B cell (primary cell): ENCODE measurements around the gene OLIG2. TPM values are rescaled to one million over a fixed set of nuclear protein-coding genes. Genes with fewer than 3 reads are reported as not detected.

Source experiments
- ATAC-seq: fragments of 200-7000 bp; cut with Tn5 transposase; one replicate; pipeline ENCODE4 v1.10.0; 2021; ENCODE audit warnings: low read depth, mild to moderate bottlenecking, moderate number of reproducible peaks, moderate library complexity
- CTCF ChIA-PET: fragments of 350-600 bp; sonication (Branson Sonifier 250); formaldehyde crosslinking; loops from one replicate; lab custom pipeline; 2021; ENCODE audit warnings: antibody characterized with exemption, inconsistent platforms; lab: Charles Lee
- POLR2A ChIA-PET: fragments of 350-600 bp; sonication (Branson Sonifier 250); formaldehyde crosslinking; loops from one replicate; lab custom pipeline; 2021; ENCODE audit warnings: antibody characterized with exemption; lab: Charles Lee
- DNase-seq: peaks from one replicate; pipeline ENCODE4 v3.0.0; 2013
- H2AFZ ChIP-seq: 2 replicates; pipeline ENCODE4 v1.6.1; 2012; ENCODE audit warnings: mild to moderate bottlenecking, low read depth, low read length; ENCODE audit not compliant: insufficient read depth, poor library complexity, severe bottlenecking
- H3K27ac ChIP-seq, 2 donors: 1 replicate in 1 of 2; 2 replicates in 1 of 2; pipeline ENCODE4 v1.5.1; 2012 to 2013; ENCODE audit warnings: low read length in 2 of 2, mild to moderate bottlenecking in 2 of 2, moderate library complexity in 1 of 2
- H3K27me3 ChIP-seq, 4 experiments: fragments of 200-600 bp in 1 of 4; sonication (generic) in 1 of 4; replicated peaks in 1 of 4; 1 replicate in 2 of 4; 2 replicates in 2 of 4; pipeline versions ENCODE4 v1.6.1 to v1.7.0; 2013 to 2016; ENCODE audit warnings: low read length in 3 of 4, mild to moderate bottlenecking in 2 of 4, mixed read lengths in 1 of 4, moderate library complexity in 1 of 4; ENCODE audit not compliant: insufficient read depth in 4 of 4, control insufficient read depth in 3 of 4; ENCODE audit errors: control extremely low read depth in 1 of 4
- H3K36me3 ChIP-seq, 2 experiments: replicated peaks in 1 of 2; 1 replicate in 1 of 2; 2 replicates in 1 of 2; pipeline versions ENCODE4 v1.6.1 to v1.7.1; 2013; ENCODE audit warnings: low read length in 1 of 2; ENCODE audit not compliant: insufficient read depth in 2 of 2, control insufficient read depth in 1 of 2; ENCODE audit errors: control extremely low read depth in 1 of 2, extremely low read depth in 1 of 2
- H3K4me1 ChIP-seq, 2 donors: fragments of 200-600 bp in 1 of 2; sonication (generic) in 1 of 2; 1 replicate in 1 of 2; 2 replicates in 1 of 2; pipeline versions ENCODE4 v1.5.1 to v1.6.1; 2013 to 2017; ENCODE audit warnings: low read length in 2 of 2; ENCODE audit not compliant: control insufficient read depth in 2 of 2, insufficient read depth in 2 of 2
- H3K4me2 ChIP-seq: replicated peaks from 2 replicates; pipeline ENCODE3; 2012; ENCODE audit warnings: mild to moderate bottlenecking, low read depth, low read length; ENCODE audit not compliant: poor library complexity, severe bottlenecking
- H3K4me3 ChIP-seq, 5 experiments: fragments of 200-600 bp in 1 of 5; sonication (generic) in 1 of 5; 1 replicate in 3 of 5; 2 replicates in 2 of 5; pipeline versions ENCODE4 v1.5.1 to v1.7.0; 2011 to 2016; ENCODE audit warnings: low read length in 4 of 5, mild to moderate bottlenecking in 4 of 5, low read depth in 2 of 5, control low read depth in 1 of 5, moderate library complexity in 1 of 5; ENCODE audit not compliant: insufficient read depth in 1 of 5; ENCODE audit errors: control extremely low read depth in 1 of 5, extremely low read depth in 1 of 5
- H3K79me2 ChIP-seq: fragments of 200-600 bp; sonication (generic); one replicate; pipeline ENCODE4 v1.6.0; 2016; ENCODE audit warnings: low read length; ENCODE audit not compliant: control insufficient read depth, insufficient read depth
- H3K9ac ChIP-seq: fragments of 200-600 bp; sonication (generic); 2 replicates; pipeline ENCODE4 v1.6.1; 2017; ENCODE audit warnings: mild to moderate bottlenecking, low read length, moderate library complexity
- H3K9me3 ChIP-seq, 3 donors: one replicate each; pipeline versions ENCODE4 v1.6.1 to v1.7.1; 2013; ENCODE audit warnings: low read length in 2 of 3; ENCODE audit not compliant: control insufficient read depth in 2 of 3, insufficient read depth in 1 of 3; ENCODE audit errors: control extremely low read depth in 1 of 3
- H4K20me1 ChIP-seq: 2 replicates; pipeline ENCODE4 v1.6.0; 2012; ENCODE audit warnings: mild to moderate bottlenecking, low read length; ENCODE audit not compliant: insufficient read depth, control insufficient read depth, poor library complexity, severe bottlenecking
- H3K27ac Mint-ChIP-seq: one replicate; pipeline ENCODE4 v1.8.0; 2021; ENCODE audit warnings: mixed read lengths
- H3K27me3 Mint-ChIP-seq: one replicate; pipeline ENCODE4 v1.8.0; 2021; ENCODE audit warnings: mixed read lengths
- H3K4me1 Mint-ChIP-seq: one replicate; pipeline ENCODE4 v1.8.0; 2021; ENCODE audit warnings: mixed read lengths
- H3K4me3 Mint-ChIP-seq: one replicate; pipeline ENCODE4 v1.8.0; 2021; ENCODE audit warnings: mixed read lengths
- H3K9me3 Mint-ChIP-seq: one replicate; pipeline ENCODE4 v1.8.0; 2022; ENCODE audit warnings: mixed read lengths; ENCODE audit not compliant: insufficient read depth
- EZH2 ChIP-seq: IDR thresholded peaks from 2 replicates; pipeline ENCODE4 v1.6.1; 2012; ENCODE audit warnings: borderline replicate concordance, low read depth, mild to moderate bottlenecking, moderate library complexity, low read length; ENCODE audit not compliant: insufficient read depth, poor library complexity, severe bottlenecking
- WGBS: methylation state at CpG from one replicate; pipeline ENCODE4 v1.1.5; 2013; ENCODE audit warnings: missing lambda C conversion rate; ENCODE audit not compliant: insufficient coverage; 5-methylcytosine and 5-hydroxymethylcytosine counted together
- intact Hi-C: fragments of 100-400 bp; cut with micrococcal nuclease; formaldehyde crosslinking; loops from one replicate; pipeline ENCODE4 v1.10.0; 2022
- polyA plus RNA-seq: library from polyadenylated mRNA; depleted of rRNA; stranded (reverse); fragments of >200 nt; gene quantifications from 2 replicates; pipeline ENCODE4 v1.2.3, GENCODE V29; 2012
- total RNA-seq, 2 donors: library from RNA; stranded (reverse); fragments of 120-200 nt in 1 of 2; gene quantifications; 1 replicate in 1 of 2; 2 replicates in 1 of 2; pipeline versions ENCODE4 v1.2.3 to v1.2.4, GENCODE V29; 2013 to 2022
- TF ChIP-seq, protein P1 (sequence below): fragments of 200-600 bp; IDR thresholded peaks from one replicate; pipeline ENCODE4 v1.8.0; 2022; ENCODE audit warnings: antibody characterized with exemption, mild to moderate bottlenecking

Gene OLIG2
- total and polyA plus RNA-seq, 2 donors (not counting 1 experiment from before 2014, with no cell fraction given): not detected

DNA sequence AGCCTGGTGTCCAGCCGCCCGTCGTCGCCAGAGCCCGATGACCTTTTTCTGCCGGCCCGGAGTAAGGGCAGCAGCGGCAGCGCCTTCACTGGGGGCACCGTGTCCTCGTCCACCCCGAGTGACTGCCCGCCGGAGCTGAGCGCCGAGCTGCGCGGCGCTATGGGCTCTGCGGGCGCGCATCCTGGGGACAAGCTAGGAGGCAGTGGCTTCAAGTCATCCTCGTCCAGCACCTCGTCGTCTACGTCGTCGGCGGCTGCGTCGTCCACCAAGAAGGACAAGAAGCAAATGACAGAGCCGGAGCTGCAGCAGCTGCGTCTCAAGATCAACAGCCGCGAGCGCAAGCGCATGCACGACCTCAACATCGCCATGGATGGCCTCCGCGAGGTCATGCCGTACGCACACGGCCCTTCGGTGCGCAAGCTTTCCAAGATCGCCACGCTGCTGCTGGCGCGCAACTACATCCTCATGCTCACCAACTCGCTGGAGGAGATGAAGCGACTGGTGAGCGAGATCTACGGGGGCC, 1.2 kb downstream of the OLIG2 start:
- peaks cover 59% of the 10 kb centered on the region for H3K27me3 Mint-ChIP-seq
- 9% methylated on average over 54 of the region's 54 CpGs for WGBS
- CTCF ChIA-PET: no interaction called here

More for the DNA sequence above, 1.2 kb downstream of the OLIG2 start:
- H3K27ac Mint-ChIP-seq: no peak overlapping the region
- H3K27ac ChIP-seq: no peak overlapping the region
- H3K4me3 ChIP-seq: no peak overlapping the region
- no peak overlapping the region for H3K4me3 Mint-ChIP-seq
- POLR2A ChIA-PET: no interaction called here
- H3K9ac ChIP-seq: no peak overlapping the region
- H3K9me3 Mint-ChIP-seq: no peaks in the 10 kb centered on the region
- H3K4me1 ChIP-seq: peaks cover 46 to 54% of the 10 kb centered on the region in 2 donors
- no peaks in the 10 kb centered on the region for H3K36me3 ChIP-seq
- peaks cover 32% of the 10 kb centered on the region for H3K4me1 Mint-ChIP-seq
- TF ChIP-seq, protein P1, sequence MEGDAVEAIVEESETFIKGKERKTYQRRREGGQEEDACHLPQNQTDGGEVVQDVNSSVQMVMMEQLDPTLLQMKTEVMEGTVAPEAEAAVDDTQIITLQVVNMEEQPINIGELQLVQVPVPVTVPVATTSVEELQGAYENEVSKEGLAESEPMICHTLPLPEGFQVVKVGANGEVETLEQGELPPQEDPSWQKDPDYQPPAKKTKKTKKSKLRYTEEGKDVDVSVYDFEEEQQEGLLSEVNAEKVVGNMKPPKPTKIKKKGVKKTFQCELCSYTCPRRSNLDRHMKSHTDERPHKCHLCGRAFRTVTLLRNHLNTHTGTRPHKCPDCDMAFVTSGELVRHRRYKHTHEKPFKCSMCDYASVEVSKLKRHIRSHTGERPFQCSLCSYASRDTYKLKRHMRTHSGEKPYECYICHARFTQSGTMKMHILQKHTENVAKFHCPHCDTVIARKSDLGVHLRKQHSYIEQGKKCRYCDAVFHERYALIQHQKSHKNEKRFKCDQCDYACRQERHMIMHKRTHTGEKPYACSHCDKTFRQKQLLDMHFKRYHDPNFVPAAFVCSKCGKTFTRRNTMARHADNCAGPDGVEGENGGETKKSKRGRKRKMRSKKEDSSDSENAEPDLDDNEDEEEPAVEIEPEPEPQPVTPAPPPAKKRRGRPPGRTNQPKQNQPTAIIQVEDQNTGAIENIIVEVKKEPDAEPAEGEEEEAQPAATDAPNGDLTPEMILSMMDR: no peak
- no peak for TF ChIP-seq EZH2
- DNase-seq: peak; percentile 42
- no peak overlapping the region for H2AFZ ChIP-seq
- no peaks in the 10 kb centered on the region for H3K79me2 ChIP-seq
- no peak for ATAC-seq
- H3K9me3 ChIP-seq: peaks cover 0 to 56% (median 0%) of the 10 kb centered on the region in 3 donors
- peaks cover 0 to 90% (median 53%) of the 10 kb centered on the region in 4 experiments for H3K27me3 ChIP-seq
- peak overlapping the region; percentile 22 for H3K4me2 ChIP-seq
- intact Hi-C loops: no loop called here
- no peaks in the 10 kb centered on the region for H4K20me1 ChIP-seq
